ENCODE measurements around the gene CFAP20. TPM values are rescaled to one million over a fixed set of nuclear protein-coding genes. Genes with fewer than 3 reads are reported as not detected.

Gene CFAP20
- total RNA-seq, 1 experiment from 2014 or later: 60.4 TPM

DNA sequence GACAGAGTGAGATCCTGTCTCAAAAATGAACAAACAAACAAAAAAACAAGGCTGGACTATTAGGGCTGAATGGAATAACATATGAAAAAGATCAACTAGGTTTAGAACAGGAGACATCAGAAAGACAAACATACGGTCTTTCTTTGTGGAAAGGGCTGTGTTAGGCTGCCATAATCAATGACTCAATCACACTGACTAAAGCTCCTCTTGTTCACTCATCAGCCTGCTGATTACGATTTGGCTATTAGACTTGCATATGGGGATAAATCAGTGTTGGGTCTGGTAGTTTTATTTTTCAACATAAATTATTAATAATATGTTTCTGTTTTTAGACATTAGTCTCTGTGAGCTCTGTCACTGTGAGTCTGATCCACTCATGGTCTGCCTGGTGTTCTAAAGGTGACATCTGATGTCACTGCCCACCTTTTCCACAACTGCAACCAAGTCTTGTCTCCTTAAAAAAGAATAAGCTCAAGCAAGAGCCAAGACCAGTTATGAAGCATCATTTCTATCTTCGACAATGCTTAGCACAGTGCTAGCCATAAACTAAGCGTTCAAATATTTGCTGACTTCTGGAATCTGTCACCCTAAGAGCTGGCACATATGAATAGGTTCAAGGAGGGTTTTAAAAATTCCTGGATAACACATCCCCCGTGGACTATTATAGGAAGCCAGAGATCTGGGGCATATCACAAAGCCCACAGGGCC is 10.2 kb downstream of the CFAP20 start:
- H3K56ac ChIP-seq (ENCODE audit: insufficient read length, low read depth, low read length): no peak overlapping the region
- H3K9ac ChIP-seq (ENCODE audit: extremely low read depth, insufficient read length, low read length): no peak overlapping the region
- no peak overlapping the region for H3K23ac ChIP-seq (ENCODE audit: insufficient read length, low read depth, low read length)
- H2AK5ac ChIP-seq (ENCODE audit: insufficient read length, low read length): no peak overlapping the region
- H3K18ac ChIP-seq (ENCODE audit: insufficient read length, low read depth, low read length): no peak overlapping the region
- no peak overlapping the region for H4K5ac ChIP-seq (ENCODE audit: insufficient read length, low read depth, low read length)
- no peak for DNase-seq
- H3K23me2 ChIP-seq (ENCODE audit: insufficient read length, low read depth, low read length, poor library complexity, severe bottlenecking): no peaks in the 10 kb centered on the region
- Mint-ChIP-seq H3K36me3 (ENCODE audit: insufficient read depth in 1 of 3, low read depth in 3 of 3) (peaks cover 20 to 30% (median 29%) of the 10 kb centered on the region in 3 experiments; a peak in 6 of 7 replicates), H3K27me3 (ENCODE audit: low read depth) (no peaks in the 10 kb centered on the region), H3K4me3 (no peak overlapping the region), H3K27ac (no peak overlapping the region), H3K9me3 (no peaks in the 10 kb centered on the region), H3K4me1 (peaks cover 10 to 18% of the 10 kb centered on the region in 2 experiments)
- no peak overlapping the region for H2BK15ac ChIP-seq (ENCODE audit: low read depth, low read length)
- H2BK12ac ChIP-seq (ENCODE audit: insufficient read length, low read depth, low read length): no peak overlapping the region
- no CpG with 5 or more reads among the region's 5 CpGs for WGBS (ENCODE audit: extremely low coverage, insufficient read length, low lambda C conversion rate)
- peaks cover 12% of the 10 kb centered on the region for H3K79me1 ChIP-seq (ENCODE audit: insufficient read depth, low read depth, low read length, poor library complexity, severe bottlenecking)
- no peak overlapping the region for H2BK5ac ChIP-seq (ENCODE audit: insufficient read length, low read length)
- peaks cover 21% of the 10 kb centered on the region; the same call in 1 of the 2 replicates for H3K79me2 ChIP-seq (ENCODE audit: insufficient read depth, low read length)
- no peaks in the 10 kb centered on the region for H4K20me1 ChIP-seq (ENCODE audit: control insufficient read depth, insufficient read depth, insufficient read length)
- H3K4me2 ChIP-seq (ENCODE audit: insufficient read depth, insufficient read length, low read length): no peak overlapping the region
- H4K91ac ChIP-seq (ENCODE audit: insufficient read length, low read depth, low read length): no peak overlapping the region
- no peak overlapping the region for H3K27ac ChIP-seq (ENCODE audit: insufficient read length, low read depth, low read length)
- no peak overlapping the region for H2BK20ac ChIP-seq (ENCODE audit: low read depth, low read length, poor library complexity, severe bottlenecking)
- no peaks in the 10 kb centered on the region for H3K9me3 ChIP-seq (ENCODE audit: control insufficient read depth, low read depth, low read length)
- H3K14ac ChIP-seq (ENCODE audit: insufficient read depth, low read length): no peak overlapping the region
- H3K27me3 ChIP-seq (ENCODE audit: insufficient read depth, low read length): no peaks in the 10 kb centered on the region
- no peak overlapping the region for H4K8ac ChIP-seq (replicated peaks; ENCODE audit: insufficient read length, low read depth, low read length)
- no peak overlapping the region for H3T11ph ChIP-seq (ENCODE audit: low read length)
- TF ChIP-seq, protein P1, sequence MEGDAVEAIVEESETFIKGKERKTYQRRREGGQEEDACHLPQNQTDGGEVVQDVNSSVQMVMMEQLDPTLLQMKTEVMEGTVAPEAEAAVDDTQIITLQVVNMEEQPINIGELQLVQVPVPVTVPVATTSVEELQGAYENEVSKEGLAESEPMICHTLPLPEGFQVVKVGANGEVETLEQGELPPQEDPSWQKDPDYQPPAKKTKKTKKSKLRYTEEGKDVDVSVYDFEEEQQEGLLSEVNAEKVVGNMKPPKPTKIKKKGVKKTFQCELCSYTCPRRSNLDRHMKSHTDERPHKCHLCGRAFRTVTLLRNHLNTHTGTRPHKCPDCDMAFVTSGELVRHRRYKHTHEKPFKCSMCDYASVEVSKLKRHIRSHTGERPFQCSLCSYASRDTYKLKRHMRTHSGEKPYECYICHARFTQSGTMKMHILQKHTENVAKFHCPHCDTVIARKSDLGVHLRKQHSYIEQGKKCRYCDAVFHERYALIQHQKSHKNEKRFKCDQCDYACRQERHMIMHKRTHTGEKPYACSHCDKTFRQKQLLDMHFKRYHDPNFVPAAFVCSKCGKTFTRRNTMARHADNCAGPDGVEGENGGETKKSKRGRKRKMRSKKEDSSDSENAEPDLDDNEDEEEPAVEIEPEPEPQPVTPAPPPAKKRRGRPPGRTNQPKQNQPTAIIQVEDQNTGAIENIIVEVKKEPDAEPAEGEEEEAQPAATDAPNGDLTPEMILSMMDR (conservative IDR thresholded peaks at IDR 0.05): no peak
- no peak overlapping the region for H2AFZ ChIP-seq (ENCODE audit: low read length)
- H2BK120ac ChIP-seq (ENCODE audit: low read depth, low read length, poor library complexity, severe bottlenecking): no peak overlapping the region
- H3K4ac ChIP-seq (ENCODE audit: low read depth, low read length): no peak overlapping the region
- H3K4me1 ChIP-seq (ENCODE audit: insufficient read depth, low read length): peaks cover 3% of the 10 kb centered on the region; the same call in 1 of the 2 replicates

All from H9 (cell line).